Fibroblast of skin of scalp (primary cell): ENCODE measurements around the gene EVX2.

ENCODE experiments used
- DNase-seq: peaks from one replicate; pipeline ENCODE4 v3.0.0-alpha.2; 2013

EVX2 gene

DNA sequence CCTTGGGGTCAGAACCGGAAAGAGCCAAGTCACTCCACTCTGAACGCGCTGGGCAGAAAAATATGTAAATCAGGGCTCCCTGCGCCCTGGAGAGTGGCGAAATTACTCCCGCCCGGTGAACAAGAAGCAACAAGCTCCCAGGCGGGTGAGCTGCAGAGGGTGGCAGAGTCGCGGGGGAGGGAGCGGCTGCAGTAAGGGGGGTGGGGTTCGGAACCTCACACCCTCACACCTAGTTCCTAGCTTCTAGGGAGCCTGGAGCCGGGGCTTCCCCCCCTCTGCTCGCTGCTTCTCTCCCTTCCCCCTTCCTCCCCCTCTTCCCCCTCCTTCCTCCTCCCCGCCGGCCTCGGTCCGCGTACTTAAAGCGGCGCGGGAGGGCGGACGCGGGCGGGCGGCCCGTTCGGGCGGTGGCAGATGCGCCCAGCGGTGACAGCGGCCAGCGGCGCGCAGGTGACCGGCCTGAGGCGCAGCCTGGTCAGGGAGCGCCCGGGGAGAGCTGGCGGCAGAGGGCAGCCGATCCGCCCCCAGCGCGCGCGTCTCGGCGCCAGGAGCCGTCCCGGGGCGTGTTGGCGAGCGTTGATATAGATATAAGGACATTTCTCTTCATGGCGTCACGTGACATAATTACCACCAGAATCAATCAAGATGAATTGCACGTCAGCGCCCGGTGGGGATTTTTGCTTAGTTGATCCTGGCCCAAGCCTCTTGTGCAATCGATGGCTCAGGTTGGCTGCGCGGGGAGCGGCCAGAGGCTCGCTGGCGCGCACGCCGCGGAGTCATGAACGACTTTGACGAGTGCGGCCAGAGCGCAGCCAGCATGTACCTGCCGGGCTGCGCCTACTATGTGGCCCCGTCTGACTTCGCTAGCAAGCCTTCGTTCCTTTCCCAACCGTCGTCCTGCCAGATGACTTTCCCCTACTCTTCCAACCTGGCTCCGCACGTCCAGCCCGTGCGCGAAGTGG, 23.1 kb upstream of the EVX2 start, which contains the start of gene HOXD11:
Gene HOXD11 (plus strand): TSS at position 700 of the 959 bp plus-strand sequence. CDS start 76 bp downstream, at position 776.
- DNase-seq, result no peak

- DNase-seq, result no peak
Measured at GRCh38 chr2:176105730-176106580, 22.2 kb upstream of the EVX2 start.

DNA sequence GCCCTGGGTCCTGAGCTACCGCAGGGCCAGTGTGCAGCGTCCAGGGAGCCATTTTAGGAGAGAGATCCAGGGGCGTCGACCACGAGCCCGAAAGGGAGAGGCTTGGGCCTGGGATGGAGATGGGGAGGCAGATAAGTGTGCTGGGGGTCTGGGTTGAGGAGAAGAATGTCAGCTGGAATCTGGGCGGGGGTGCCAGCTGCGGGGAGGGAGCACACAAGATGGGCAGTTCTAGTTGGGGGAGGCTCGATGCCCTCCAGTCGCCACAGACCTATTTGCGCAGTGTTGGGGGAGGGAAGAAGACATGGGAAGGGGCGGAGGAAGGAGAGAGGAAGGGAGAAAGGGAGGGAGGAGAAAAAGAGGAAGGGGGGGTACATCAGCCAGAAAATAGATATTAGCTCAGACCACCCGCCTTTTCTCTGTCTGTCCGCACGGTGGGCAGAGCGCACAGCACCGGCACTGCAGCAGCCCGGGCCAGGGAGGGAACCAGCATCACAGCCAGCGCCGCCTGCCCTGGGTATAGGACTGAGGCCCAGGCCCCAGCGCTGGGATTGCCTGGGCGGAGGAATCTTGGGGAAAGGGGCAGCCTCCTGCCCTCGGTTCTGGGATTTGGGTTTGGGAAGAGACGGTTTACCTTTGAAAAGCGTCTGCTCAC, 21.4 kb upstream of the EVX2 start:
- no peak for DNase-seq

GRCh38 chr2:176104316-176105077, 20.7 kb upstream of the EVX2 start:
- peak; percentile 51 for DNase-seq

- no peak for DNase-seq
Measured at GRCh38 chr2:176103742-176104315, 20.1 kb upstream of the EVX2 start.

DNA sequence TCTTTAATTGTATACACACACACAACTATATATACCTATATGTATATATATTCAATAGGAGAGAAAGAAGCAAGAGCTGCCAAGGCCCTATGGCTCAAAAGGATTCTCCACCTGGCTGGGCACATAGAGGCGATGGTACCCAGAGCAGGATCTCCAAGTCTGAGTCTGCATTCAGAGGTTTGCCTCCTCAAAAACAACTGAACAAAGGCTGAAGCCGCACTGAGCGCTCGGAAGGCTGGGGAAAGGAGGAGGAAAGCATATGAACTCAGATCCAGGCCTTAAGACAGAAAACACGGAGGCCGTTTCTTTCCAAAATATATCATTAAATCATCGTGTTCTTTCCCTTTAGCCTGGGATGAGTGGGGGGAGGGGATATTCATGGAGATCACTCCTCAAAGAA, 19.4 kb upstream of the EVX2 start:
- DNase-seq, result no peak

DNA sequence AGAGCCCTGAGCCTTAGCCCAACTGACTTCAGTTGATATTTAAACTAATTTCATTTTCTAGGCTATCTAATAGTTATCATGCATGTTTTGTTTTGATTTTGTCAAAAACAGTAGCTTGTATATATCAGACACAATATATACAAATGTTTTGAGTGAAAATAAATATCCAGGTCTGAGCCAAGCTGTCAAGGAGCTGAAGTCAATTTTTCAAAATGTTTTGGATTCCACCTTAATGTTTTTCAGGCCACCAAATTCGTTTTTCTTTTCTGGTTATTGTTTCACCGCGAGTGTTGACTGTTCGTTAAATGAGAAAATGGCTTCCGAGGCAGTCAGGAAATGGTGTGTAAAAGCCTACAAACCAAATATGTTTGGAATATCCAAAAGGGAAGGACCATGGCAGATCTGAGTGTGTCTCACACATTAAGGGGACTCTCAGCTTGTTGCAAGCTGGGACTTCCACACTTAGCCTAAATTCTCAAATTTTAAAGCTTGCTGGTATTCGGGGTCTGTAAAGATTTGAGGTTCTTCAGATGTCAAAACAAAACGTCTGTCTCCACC, 18.6 kb upstream of the EVX2 start:
- DNase-seq, result no peak

DNA sequence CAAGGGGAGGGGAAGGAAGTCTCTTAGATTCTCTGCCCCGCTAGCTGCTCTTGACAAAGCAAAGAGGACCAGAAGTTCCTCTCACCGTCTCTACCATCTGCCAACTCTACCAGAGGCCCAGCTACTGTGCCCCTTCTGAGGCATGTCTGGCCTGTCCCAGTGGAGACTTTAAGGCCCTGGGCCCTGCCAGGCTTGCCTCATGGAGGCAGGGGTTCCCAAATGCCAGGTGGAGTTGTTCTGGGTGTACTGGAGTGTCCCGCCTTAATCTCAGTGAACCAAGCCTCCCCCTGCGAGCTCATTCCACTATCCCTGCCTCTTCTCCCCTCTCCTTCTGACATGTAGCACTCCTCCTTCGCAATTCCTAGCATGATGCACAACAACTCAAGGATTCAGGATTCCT, 18.1 kb upstream of the EVX2 start:
- DNase-seq, result no peak

DNA sequence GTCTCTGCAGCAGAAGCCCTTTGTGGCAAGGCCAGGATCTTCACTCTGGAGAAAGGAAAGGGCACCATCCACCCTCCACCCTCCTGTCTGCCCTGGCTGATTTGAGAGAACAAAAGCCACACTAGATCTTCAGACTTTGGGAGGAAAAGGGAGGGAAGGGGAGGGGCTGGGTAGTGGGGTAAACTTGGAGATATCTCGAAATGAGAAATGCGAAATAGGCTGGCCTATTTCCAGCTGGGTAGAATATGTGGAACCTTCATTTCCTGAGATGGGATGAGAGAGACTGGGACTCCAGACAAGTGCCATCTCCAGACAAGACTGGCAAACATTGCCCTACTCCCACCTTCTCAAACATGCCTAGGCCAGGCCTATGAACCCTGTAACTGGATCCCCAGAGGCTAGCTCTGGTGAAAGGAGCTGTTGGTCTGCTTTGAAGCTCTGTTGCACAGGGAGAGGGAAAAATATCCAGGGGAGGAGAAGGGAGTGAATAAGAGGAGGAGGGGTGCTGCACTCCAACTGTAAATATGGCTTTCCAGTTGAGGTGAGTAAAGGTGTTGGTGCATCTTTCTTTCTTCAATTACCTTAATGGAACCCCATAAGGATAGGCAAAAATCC, 17.6 kb upstream of the EVX2 start:
- DNase-seq, result no peak

DNA sequence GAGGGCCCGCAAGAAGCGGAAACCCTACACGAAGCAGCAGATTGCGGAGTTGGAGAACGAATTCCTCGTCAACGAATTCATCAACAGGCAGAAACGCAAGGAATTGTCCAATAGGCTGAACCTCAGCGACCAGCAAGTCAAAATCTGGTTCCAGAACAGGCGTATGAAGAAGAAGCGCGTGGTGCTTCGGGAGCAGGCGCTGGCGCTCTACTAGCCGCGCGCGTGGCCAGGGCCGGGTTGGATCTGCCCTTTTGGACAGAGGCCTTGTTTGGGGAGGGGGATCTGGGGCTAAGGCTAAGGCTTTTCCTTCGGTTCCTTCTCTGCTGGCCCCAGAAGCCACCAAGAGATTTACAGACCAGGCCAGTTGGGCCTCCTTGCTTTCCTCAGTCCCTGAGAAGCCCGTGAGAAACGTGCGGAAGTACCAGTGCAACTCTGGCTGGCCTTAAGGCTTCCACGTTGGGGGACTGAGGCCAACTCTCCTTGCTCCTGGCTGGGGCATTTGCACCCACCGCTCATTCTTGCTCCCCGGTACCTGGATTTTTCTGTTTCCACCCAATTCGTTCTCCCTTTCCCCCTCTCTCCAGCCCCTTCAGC, 16.9 kb upstream of the EVX2 start:
- DNase-seq, result no peak

DNA sequence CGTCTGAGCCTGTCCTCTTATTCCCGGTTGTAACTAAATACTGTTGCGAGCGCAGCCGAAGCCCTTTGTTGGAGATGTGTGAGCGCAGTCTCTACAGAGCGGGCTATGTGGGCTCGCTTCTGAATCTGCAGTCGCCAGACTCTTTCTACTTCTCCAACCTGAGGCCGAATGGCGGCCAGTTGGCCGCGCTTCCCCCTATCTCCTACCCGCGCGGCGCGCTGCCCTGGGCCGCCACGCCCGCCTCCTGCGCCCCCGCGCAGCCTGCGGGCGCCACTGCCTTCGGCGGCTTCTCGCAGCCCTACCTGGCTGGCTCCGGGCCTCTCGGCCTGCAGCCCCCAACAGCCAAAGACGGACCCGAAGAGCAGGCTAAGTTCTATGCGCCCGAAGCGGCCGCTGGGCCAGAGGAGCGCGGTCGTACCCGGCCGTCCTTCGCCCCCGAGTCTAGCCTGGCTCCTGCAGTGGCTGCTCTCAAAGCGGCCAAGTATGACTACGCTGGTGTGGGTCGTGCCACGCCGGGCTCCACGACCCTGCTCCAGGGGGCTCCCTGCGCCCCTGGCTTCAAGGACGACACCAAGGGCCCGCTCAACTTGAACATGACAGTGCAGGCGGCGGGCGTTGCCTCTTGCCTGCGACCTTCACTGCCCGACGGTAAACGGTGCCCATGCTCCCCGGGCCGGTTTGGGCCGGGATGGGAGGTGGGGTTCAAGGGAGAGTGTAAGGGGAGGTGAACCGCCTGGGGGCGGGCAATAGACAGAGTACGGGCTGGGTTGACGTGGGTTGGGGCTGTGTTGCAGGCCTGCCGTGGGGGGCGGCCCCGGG, 16.2 kb upstream of the EVX2 start, which contains the start of gene HOXD12:
Gene HOXD12 (plus strand): TSS at position 68 of the 819 bp plus-strand sequence. CDS start 7 bp downstream, at position 75.
- DNase-seq, result no peak

GRCh38 chr2:176099159-176099727, 15.5 kb upstream of the EVX2 start:
- no peak for DNase-seq

DNA sequence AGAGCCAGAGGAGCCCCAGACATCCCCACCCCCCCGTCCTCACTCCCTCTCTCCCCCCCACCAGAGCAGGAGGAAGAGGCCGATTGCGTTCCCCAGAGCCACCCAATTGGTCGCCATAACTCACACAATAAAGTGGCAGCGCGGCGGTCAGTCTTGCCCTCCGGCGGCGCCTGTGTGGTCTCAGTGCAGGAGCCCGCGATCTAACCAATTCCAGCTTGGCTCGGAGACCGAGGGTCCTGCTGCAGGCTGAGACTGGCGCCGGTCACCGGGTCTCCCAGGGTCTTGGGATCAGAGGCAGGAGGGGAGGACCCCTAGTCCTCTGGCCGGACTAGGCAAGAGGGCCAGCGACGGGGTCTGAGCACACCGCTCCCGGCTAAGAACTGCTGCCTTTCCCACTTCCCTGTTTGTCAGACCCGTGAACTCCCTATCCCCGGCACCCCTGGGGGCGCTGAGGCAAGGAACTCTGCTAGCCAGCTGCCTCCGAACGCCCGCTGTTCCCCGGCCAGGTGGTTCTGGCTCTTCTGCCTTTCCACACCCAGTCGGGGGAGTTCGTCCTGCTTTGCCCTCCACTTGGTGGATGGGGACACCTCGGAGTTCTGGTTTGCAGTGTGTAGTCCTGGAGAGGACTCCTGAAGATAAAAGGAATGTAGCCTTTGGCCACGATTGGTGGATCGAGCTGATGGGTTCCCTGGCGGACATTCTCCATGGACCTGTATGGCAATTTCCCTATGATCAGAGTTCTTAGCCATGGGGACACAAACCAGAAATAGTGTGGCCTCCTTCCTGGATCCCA, 14.8 kb upstream of the EVX2 start:
- no peak for DNase-seq

- no peak for DNase-seq
Measured at GRCh38 chr2:176097820-176098365, 14.1 kb upstream of the EVX2 start.

- DNase-seq, result peak; percentile 70
Measured at GRCh38 chr2:176096986-176097819, 13.4 kb upstream of the EVX2 start.

- no peak for DNase-seq
Measured at GRCh38 chr2:176096243-176096985, 12.7 kb upstream of the EVX2 start.
